Measurements from ENCODE around the gene CSNK1E.

CSNK1E gene

GRCh38 chr22:38264322-38264843 lies 52.9 kb downstream of the CSNK1E start:
- no peak for TF ChIP-seq CTCF (IDR thresholded peaks at IDR 0.05; ENCODE audit: poor library complexity, severe bottlenecking)
- Histone ChIP-seq H3K36me3 (ENCODE audit: low read depth) (peaks cover 56% of the 10 kb centered on the region), H3K27ac (ENCODE audit: poor library complexity, severe bottlenecking) (no peak overlapping the region), H3K9me3 (ENCODE audit: severe bottlenecking) (no peaks in the 10 kb centered on the region), H3K27me3 (ENCODE audit: insufficient read depth, poor library complexity, severe bottlenecking) (no peaks in the 10 kb centered on the region), H3K4me1 (ENCODE audit: insufficient read depth, poor library complexity, severe bottlenecking) (no peaks in the 10 kb centered on the region), H3K4me3 (ENCODE audit: severe bottlenecking) (no peak overlapping the region)
- DNase-seq (ENCODE audit: low spot score) (no peak), ATAC-seq (ENCODE audit: low read depth) (no peak)

- Histone ChIP-seq H3K4me1 (ENCODE audit: insufficient read depth, poor library complexity, severe bottlenecking) (no peaks in the 10 kb centered on the region), H3K9me3 (ENCODE audit: severe bottlenecking) (no peaks in the 10 kb centered on the region), H3K4me3 (ENCODE audit: severe bottlenecking) (no peak overlapping the region), H3K27ac (ENCODE audit: poor library complexity, severe bottlenecking) (no peak overlapping the region), H3K36me3 (ENCODE audit: low read depth) (peaks cover 52% of the 10 kb centered on the region), H3K27me3 (ENCODE audit: insufficient read depth, poor library complexity, severe bottlenecking) (no peaks in the 10 kb centered on the region)
- DNase-seq (ENCODE audit: low spot score) (no peak), ATAC-seq (ENCODE audit: low read depth) (peak; percentile 51; the same call in 2 of the 3 replicates)
- TF ChIP-seq CTCF (IDR thresholded peaks at IDR 0.05; ENCODE audit: poor library complexity, severe bottlenecking): peak; percentile 49
These were observed 55.0 kb downstream of the CSNK1E start for GRCh38 chr22:38262051-38262795.

- no peak overlapping the region for H3K27ac ChIP-seq (ENCODE audit: poor library complexity, severe bottlenecking)
- no peak overlapping the region for H3K4me3 ChIP-seq (ENCODE audit: severe bottlenecking)
- H3K9me3 ChIP-seq (ENCODE audit: severe bottlenecking): no peaks in the 10 kb centered on the region
- H3K4me1 ChIP-seq (ENCODE audit: insufficient read depth, poor library complexity, severe bottlenecking): no peaks in the 10 kb centered on the region
- H3K36me3 ChIP-seq (ENCODE audit: low read depth): peaks cover 46% of the 10 kb centered on the region
- no peak for TF ChIP-seq CTCF (IDR thresholded peaks at IDR 0.05; ENCODE audit: poor library complexity, severe bottlenecking)
- DNase-seq (ENCODE audit: low spot score) (no peak), ATAC-seq (ENCODE audit: low read depth) (no peak; the same call in 2 of the 3 replicates)
- H3K27me3 ChIP-seq (ENCODE audit: insufficient read depth, poor library complexity, severe bottlenecking): no peaks in the 10 kb centered on the region
These were observed 56.2 kb downstream of the CSNK1E start for GRCh38 chr22:38260761-38261681.

GRCh38 chr22:38259370-38259769 lies 57.9 kb downstream of the CSNK1E start:
- H3K27me3 ChIP-seq (ENCODE audit: insufficient read depth, poor library complexity, severe bottlenecking): no peaks in the 10 kb centered on the region
- H3K27ac ChIP-seq (ENCODE audit: poor library complexity, severe bottlenecking): no peak overlapping the region
- no peaks in the 10 kb centered on the region for H3K4me1 ChIP-seq (ENCODE audit: insufficient read depth, poor library complexity, severe bottlenecking)
- no peak for DNase-seq (ENCODE audit: low spot score)
- no peak overlapping the region for H3K4me3 ChIP-seq (ENCODE audit: severe bottlenecking)
- no peaks in the 10 kb centered on the region for H3K9me3 ChIP-seq (ENCODE audit: severe bottlenecking)
- H3K36me3 ChIP-seq (ENCODE audit: low read depth): peaks cover 31% of the 10 kb centered on the region
- TF ChIP-seq CTCF (IDR thresholded peaks at IDR 0.05; ENCODE audit: poor library complexity, severe bottlenecking): no peak
- no peak for ATAC-seq (ENCODE audit: low read depth)

All from RWPE2 (cell line).